ENCODE results near the gene TTC13. TPM values are rescaled to one million over a fixed set of nuclear protein-coding genes. Genes with fewer than 3 reads are reported as not detected.

The TTC13 gene
- total and polyA plus RNA-seq, 12 donors, result 6.6 to 20.7 (median 10.7) TPM

DNA sequence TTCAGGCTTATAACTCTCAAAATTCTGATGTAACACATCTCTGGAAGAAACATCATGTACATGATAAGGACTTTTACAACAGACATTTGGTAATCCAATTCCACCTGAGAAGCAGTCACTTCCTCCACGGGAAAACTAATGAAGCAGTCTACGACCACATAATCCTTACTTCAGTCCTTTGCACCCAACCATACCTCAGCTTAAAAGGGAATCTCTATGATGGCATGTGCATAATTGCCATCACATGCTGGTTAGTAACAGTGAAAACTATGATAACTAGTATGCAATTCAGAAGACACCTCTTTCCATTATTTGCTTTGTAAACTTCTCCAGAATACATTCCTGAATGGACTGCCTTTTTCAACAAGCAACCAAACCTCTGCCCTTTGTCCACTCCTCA is 53.1 kb downstream of the TTC13 start:
- no peak for TF ChIP-seq CTCF (IDR thresholded peaks at IDR 0.05)
- TF ChIP-seq POLR2A (IDR thresholded peaks at IDR 0.05), result no peak
- DNase-seq, result no peak
- intact Hi-C loops (cut with DNase I), result no loop called here
- no peaks in the 10 kb centered on the region for H3K27me3 ChIP-seq
- H3K4me3 ChIP-seq, result no peak overlapping the region
- H3K36me3 ChIP-seq (replicated peaks in 1 of 2), result peaks cover 0 to 27% of the 10 kb centered on the region in 2 donors
- WGBS, 4 donors, result 90 to 95% (median 93%) methylated on average over 2 of the region's 2 CpGs
- H3K27ac ChIP-seq, result no peak overlapping the region
- no peaks in the 10 kb centered on the region for H3K4me1 ChIP-seq (replicated peaks in 1 of 2)
- H3K9me3 ChIP-seq (replicated peaks in 1 of 3), result no peaks in the 10 kb centered on the region

DNA sequence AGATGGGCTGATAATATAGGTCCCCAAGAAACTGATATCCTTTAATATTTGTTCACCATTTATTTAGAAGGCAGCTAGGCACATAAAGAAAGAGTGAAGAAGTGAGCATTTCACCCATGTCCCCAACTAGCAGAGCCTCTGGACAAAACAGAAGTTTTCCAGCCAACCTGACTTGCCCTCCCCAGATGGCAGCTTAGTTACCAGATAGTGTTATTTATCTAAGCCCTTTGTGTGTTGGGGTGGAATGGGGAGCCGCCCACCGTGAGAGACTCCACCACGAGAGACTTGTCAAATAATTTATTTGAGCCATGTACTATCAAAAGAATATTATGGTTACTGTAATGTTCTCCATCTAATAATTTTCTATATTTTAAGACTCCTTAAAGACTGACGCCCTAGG is 55.5 kb downstream of the TTC13 start:
- TF ChIP-seq POLR2A (IDR thresholded peaks at IDR 0.05) (no peak), CTCF (IDR thresholded peaks at IDR 0.05) (no peak)
- peaks cover 0 to 37% of the 10 kb centered on the region in 2 donors for H3K36me3 ChIP-seq (replicated peaks in 1 of 2)
- no peaks in the 10 kb centered on the region for H3K27me3 ChIP-seq
- H3K9me3 ChIP-seq (replicated peaks in 1 of 3), result no peaks in the 10 kb centered on the region
- 82 to 97% (median 93%) methylated on average over 4 of the region's 4 CpGs for WGBS, 4 donors
- no peak overlapping the region for H3K27ac ChIP-seq
- no peak overlapping the region for H3K4me3 ChIP-seq
- DNase-seq, result no peak
- no peaks in the 10 kb centered on the region for H3K4me1 ChIP-seq (replicated peaks in 1 of 2)
- intact Hi-C loops (cut with DNase I), result loop anchor here in 1 of 2 donors (5.0 kb wide), 1 partner anchor 119 kb away; the partner anchor contains the start of gene FAM89A

DNA sequence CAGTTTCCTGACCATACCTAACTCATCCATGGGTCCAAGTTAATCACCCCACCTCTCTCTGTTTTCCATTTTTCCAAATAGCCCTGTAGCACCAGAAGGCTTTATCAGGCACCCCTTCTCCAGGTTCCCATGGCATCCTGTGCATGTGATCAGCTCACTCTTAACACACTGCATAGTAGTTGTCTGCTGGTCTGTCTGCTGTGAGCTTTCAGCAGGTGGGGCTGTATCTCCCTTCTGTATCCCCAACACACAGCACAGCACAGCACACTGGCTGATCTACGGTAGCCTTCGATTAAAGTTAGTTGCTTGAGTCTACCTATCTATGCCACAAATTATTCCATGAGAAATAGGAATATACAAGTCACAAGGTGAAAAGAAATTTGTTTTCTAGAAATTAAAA is 56.0 kb downstream of the TTC13 start:
- DNase-seq, result no peak
- TF ChIP-seq CTCF (IDR thresholded peaks at IDR 0.05) (no peak), POLR2A (IDR thresholded peaks at IDR 0.05) (no peak)
- Histone ChIP-seq H3K9me3 (replicated peaks in 1 of 3) (no peaks in the 10 kb centered on the region), H3K4me1 (replicated peaks in 1 of 2) (no peaks in the 10 kb centered on the region), H3K4me3 (no peak overlapping the region), H3K27ac (no peak overlapping the region), H3K36me3 (replicated peaks in 1 of 2) (peaks cover 0 to 37% of the 10 kb centered on the region in 2 donors), H3K27me3 (no peaks in the 10 kb centered on the region)
- intact Hi-C loops (cut with DNase I), result loop anchor here in 1 of 2 donors (5.0 kb wide), 1 partner anchor 120 kb away; the partner anchor contains the start of gene FAM89A
- WGBS, 4 donors, result 90 to 96% (median 95%) methylated on average over 2 of the region's 2 CpGs

DNA sequence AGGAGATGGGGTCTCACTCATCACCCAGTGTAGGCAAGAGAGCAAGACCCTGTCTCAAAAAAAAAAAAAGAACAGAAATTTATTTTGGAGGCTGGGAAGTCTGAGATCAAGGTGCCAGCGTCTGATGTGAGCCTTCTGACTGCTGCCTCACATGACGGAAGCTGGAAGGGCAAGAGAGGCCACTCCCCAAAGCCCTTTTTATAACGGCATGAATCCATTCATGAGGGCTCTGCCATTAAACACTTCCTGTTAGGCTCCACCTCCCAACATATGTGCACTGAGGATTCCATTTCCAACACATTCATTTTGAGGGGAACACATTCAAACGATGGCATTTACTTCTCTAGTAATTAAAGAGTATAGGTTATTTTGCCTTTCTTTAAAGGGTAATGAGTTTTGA is 59.5 kb downstream of the TTC13 start:
- Histone ChIP-seq H3K27me3 (no peaks in the 10 kb centered on the region), H3K27ac (no peak overlapping the region), H3K36me3 (replicated peaks in 1 of 2) (peaks cover 0 to 29% of the 10 kb centered on the region in 2 donors), H3K4me1 (replicated peaks in 1 of 2) (no peaks in the 10 kb centered on the region), H3K4me3 (no peak overlapping the region), H3K9me3 (replicated peaks in 1 of 3) (no peaks in the 10 kb centered on the region)
- intact Hi-C loops (cut with DNase I), result loop anchor here in 1 of 2 donors (10.0 kb wide), 2 partner anchors 124 to 296 kb away; no protein-coding TSS in a partner anchor
- DNase-seq, result no peak
- TF ChIP-seq CTCF (IDR thresholded peaks at IDR 0.05) (no peak), POLR2A (IDR thresholded peaks at IDR 0.05) (no peak)
- 59 to 67% (median 61%) methylated on average over 4 of the region's 4 CpGs for WGBS, 4 donors

Measured in adrenal gland (tissue), 12 donors.